ENCODE results near the gene ADAM10.

DNA sequence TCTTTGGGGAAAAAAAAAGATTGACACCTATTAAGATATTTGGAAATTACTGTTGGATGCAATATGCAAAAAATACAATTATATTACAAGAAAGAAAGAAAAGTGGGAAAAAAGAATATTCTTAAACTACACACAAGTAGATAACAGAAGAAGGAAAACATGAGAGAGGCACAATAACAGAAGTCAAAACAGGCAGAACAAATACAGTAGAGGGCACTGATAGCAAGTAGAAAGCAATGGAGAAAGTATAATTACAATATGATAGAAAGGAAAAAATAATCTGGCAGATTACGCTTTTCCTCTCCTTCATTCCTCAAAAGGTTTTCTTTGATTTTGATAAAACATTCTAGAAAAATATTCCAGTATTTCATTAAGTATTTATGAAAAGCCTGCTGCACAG, 72.1 kb downstream of the ADAM10 start:
- TF ChIP-seq EZH2 (IDR thresholded peaks at IDR 0.05; ENCODE audit: insufficient read depth, low read length) = no peak
- TF ChIP-seq, protein P1, sequence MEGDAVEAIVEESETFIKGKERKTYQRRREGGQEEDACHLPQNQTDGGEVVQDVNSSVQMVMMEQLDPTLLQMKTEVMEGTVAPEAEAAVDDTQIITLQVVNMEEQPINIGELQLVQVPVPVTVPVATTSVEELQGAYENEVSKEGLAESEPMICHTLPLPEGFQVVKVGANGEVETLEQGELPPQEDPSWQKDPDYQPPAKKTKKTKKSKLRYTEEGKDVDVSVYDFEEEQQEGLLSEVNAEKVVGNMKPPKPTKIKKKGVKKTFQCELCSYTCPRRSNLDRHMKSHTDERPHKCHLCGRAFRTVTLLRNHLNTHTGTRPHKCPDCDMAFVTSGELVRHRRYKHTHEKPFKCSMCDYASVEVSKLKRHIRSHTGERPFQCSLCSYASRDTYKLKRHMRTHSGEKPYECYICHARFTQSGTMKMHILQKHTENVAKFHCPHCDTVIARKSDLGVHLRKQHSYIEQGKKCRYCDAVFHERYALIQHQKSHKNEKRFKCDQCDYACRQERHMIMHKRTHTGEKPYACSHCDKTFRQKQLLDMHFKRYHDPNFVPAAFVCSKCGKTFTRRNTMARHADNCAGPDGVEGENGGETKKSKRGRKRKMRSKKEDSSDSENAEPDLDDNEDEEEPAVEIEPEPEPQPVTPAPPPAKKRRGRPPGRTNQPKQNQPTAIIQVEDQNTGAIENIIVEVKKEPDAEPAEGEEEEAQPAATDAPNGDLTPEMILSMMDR (IDR thresholded peaks at IDR 0.05; ENCODE audit: insufficient read depth, low read depth, low read length) = no peak
